Omental fat pad (tissue), 4 donors: ENCODE data around the gene LRP8. TPM values are rescaled to one million over a fixed set of nuclear protein-coding genes. Genes with fewer than 3 reads are reported as not detected.

ENCODE experiments used
- ATAC-seq: fragments of 150-250 bp; one replicate; pipeline ENCODE4 v1.9.1; 2016; ENCODE audit warnings: mild to moderate bottlenecking, moderate library complexity; ENCODE audit not compliant: low FRiP score
- DNase-seq: peaks from one replicate; pipeline ENCODE4 v3.0.0-alpha.2; 2019; ENCODE audit warnings: low spot score
- total RNA-seq, 4 donors: library from RNA; depleted of rRNA; stranded (reverse); fragments of >200 nt; gene quantifications; one replicate each; pipeline ENCODE4 v1.1.0, GENCODE V29; 2016
- TF ChIP-seq, protein P1 (sequence below), 3 donors: fragments of 450-650 bp; IDR thresholded peaks; one replicate each; pipeline ENCODE4 v1.5.1; 2016 to 2017; ENCODE audit warnings: antibody characterized with exemption in 3 of 3, mild to moderate bottlenecking in 3 of 3, moderate library complexity in 2 of 3

Gene LRP8
- total RNA-seq, 4 donors from 2014 or later: 1.6 to 22.0 (median 7.4) TPM

DNA sequence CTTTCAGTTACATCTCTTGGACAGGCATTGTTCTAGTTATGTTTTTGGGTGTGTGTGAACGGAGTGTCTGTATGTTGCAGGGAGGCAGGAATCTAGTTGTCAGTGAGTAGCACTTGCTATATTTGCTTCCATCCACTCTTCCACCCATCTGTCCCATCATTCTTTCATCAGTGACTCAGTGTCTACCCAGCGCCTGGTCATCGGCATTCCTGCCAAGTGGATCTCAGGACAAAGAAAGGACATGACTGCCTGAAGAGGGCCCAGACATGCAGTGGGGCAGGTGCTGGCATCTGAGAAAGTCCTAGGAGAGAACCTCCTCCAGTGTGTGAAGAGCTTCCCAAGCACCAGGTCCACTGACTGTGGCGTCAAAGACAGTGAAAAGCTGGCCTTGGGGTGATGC lies 62.3 kb downstream of the LRP8 start:
- ATAC-seq (no peak), DNase-seq (no peak)
- TF ChIP-seq, protein P1, sequence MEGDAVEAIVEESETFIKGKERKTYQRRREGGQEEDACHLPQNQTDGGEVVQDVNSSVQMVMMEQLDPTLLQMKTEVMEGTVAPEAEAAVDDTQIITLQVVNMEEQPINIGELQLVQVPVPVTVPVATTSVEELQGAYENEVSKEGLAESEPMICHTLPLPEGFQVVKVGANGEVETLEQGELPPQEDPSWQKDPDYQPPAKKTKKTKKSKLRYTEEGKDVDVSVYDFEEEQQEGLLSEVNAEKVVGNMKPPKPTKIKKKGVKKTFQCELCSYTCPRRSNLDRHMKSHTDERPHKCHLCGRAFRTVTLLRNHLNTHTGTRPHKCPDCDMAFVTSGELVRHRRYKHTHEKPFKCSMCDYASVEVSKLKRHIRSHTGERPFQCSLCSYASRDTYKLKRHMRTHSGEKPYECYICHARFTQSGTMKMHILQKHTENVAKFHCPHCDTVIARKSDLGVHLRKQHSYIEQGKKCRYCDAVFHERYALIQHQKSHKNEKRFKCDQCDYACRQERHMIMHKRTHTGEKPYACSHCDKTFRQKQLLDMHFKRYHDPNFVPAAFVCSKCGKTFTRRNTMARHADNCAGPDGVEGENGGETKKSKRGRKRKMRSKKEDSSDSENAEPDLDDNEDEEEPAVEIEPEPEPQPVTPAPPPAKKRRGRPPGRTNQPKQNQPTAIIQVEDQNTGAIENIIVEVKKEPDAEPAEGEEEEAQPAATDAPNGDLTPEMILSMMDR (IDR thresholded peaks at IDR 0.05): no peak

DNA sequence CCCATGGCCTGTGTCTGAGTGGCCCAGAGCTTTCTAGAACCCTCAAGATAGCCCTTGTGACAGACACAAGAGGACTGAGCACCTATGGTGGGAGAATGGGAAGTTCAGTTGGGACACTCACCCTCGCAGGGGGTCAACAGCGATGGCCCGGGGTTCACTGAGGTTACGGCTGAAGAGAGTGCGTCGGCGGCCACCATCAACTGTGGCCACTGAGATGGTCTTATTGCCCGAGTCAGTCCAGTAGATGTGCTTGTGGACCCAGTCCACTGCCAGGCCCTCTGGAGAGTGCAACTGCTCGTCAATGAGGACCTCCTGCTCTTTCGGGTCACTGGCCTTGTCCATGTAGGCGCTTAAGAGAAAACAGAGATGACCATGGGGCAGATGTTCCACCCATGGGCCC lies 63.8 kb downstream of the LRP8 start:
- no peak for DNase-seq
- no peak for ATAC-seq
- TF ChIP-seq, protein P1 (IDR thresholded peaks at IDR 0.05): no peak

DNA sequence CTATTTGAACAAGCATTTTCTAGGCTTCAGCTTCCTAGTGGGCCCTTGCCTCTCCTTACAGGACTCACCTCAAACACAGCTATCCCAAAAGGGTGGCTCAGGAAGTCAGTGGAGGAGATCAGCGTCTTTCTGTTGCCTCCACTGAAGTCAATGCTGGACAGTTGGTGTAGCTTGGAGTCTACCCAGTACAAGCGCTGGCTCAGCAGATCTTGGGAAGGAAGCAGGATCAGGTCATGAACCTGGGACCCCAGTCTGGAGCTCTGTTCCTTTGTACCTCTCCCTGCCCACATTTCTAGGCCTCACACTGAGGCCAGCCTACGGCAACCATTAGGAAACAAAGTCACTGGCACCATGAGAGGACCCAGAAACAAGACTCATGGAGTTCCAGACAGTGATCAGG lies 65.9 kb downstream of the LRP8 start:
- DNase-seq (no peak), ATAC-seq (no peak)
- TF ChIP-seq, protein P1 (IDR thresholded peaks at IDR 0.05): no peak

DNA sequence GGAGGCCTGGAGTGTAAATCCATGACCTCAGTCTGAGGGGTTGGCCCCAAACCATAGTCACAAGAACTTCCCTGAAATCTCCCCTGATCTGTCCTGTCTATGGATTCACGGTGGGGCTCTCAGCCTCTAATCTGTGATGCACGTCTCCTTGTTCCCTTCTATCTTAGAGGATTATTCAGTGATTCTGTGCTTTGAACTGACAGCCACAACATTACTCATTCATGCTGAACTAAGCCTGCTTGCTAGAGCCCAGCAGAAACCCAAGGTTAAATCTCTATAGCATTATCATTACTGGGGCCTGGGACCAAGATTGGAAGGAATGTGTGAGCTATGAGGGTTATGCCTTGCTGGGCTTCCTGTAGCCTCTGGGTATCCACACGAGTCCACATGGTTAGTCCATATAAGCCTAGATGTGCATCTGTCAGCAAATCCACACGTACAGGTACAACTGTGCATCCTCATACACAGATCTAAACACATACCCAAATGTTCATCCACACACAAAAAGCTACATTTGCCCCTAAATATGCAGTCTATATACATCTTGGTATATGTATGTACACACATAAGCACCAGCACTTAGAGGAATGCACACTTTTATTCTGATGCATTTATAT lies 67.1 kb downstream of the LRP8 start:
- ATAC-seq: no peak
- DNase-seq: no peak
- TF ChIP-seq, protein P1 (IDR thresholded peaks at IDR 0.05): no peak

DNA sequence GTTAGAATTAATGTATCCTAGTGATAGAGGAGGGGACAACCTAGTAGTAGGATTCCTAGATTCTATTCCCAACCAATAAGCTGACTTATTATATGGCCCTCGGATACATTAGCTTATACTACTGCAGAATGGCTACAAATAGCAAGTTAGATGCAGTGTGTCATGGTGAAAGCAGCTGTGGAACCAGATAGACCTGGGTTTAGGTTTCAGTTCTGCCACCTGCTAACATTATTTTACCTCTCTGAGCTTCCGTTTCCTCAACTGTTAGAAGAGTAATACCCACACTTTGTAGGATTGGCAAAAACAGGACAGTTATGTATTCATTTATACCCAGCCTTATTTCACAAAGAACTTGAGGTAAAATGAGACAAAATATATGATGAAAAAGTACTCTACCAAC lies 67.9 kb downstream of the LRP8 start:
- ATAC-seq (no peak), DNase-seq (no peak)
- TF ChIP-seq, protein P1 (IDR thresholded peaks at IDR 0.05): no peak

DNA sequence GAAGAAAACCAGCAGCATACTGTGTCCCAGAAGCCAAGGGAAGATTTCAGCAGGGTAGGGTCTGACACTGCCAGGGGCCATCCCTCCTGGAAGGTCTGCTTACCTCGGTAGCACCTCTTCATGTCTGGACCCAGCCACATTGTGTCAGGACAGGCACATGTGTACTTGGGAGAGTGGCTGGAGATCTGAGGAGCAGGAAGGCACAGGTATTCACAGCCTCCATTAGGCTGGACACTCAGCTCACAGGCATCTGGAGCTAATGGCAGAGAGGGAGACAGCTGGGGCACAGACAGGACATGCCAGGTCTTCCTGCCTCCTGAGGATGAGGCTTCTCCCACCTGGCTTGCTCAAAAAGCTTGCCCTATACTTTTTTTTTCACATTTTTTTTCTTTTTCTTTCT lies 69.7 kb downstream of the LRP8 start:
- ATAC-seq (no peak), DNase-seq (no peak)
- TF ChIP-seq, protein P1 (IDR thresholded peaks at IDR 0.05): no peak

DNA sequence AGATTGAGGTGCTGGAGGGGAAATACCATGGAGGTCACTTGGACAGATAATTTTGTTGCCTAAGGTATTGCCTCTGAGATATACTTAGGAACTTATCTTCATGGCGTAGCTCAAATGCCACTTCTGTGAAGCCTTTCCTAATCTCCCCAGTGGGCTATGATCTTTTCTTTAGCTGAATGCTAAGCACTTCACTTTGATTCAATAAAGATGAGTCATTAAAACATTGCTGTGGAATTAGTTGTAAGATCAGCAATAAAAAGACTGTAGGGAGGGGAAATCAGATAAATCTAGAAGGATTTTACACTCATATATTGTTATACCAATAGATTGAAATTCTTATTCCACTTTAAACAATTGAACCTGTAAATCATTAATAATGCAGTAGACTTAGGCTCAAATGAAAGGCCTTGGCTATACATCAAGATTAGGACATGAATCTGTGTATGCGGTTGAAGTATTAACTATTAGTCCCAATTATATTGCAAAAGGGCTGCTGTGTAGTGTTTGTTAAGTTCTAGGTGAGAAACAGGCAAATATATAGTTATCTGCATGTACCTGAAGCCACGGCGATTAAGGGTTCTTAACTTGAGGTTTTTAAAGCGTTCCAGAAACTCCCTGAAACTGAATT lies 70.3 kb downstream of the LRP8 start:
- DNase-seq: no peak
- ATAC-seq: no peak
- TF ChIP-seq, protein P1 (IDR thresholded peaks at IDR 0.05): no peak
